Endothelial cell of hepatic sinusoid (primary cell): ENCODE results near the gene EDA.

ENCODE experiments used
- in situ Hi-C: cut with HindIII; loops from 2 replicates; pipeline ENCODE4 v1.10.0; 2017; ENCODE audit warnings: low sequenced_read_pairs

EDA gene

GRCh38 chrX:70054391-70054790 lies 438.5 kb downstream of the EDA start:
- in situ Hi-C loops = no loop called here

DNA sequence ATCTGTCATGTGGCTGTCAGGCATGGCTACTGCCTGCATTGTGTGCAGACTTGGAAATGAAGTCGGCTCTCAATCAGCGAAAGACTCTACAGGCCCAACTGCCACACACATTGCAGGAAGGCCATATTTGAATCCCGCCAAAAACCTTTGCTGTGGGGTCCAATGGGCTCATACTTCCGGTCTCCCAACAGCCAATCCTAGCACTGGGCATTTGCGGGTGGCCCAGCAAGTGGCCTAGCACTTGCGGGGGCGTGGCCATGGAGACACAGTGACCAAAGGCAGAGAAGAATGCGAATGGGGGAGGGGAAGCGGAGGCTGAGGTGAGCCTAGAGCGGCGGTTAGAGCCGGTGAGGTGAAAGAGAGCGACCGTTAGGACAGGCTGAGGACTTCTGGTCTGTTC lies 446.2 kb downstream of the EDA start, which contains the start of gene OTUD6A:
Gene OTUD6A, plus strand, starts transcription at position 382 of the 400 bp plus-strand sequence. CDS start 68 bp downstream, outside the sequence.
- in situ Hi-C loops = no loop called here

GRCh38 chrX:70062961-70063550 lies 447.1 kb downstream of the EDA start:
- in situ Hi-C loops = no loop called here

DNA sequence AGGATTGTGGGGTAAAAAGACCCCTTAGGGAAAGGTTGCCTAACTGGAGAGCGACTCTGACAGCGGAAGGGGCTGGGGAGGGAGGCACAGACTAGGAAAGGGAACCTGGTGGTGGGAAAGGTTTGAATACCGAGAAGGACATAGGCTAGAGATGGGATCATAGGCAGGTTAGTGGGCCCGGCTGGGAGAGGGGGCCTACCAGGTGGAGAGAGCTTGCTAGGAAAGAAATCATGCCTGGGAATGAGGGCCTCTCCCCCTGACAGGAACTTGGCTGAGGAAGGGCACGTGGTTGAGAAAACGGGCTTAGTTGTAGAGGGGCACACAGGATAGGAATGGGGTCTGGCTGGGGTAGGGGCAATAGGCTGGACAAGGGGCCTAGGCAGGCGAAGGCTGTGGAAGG lies 450.7 kb downstream of the EDA start:
- in situ Hi-C loops = no loop called here

GRCh38 chrX:70079297-70079696 lies 463.4 kb downstream of the EDA start:
- in situ Hi-C loops = no loop called here

GRCh38 chrX:70079870-70080269 lies 464.0 kb downstream of the EDA start:
- in situ Hi-C loops = no loop called here

DNA sequence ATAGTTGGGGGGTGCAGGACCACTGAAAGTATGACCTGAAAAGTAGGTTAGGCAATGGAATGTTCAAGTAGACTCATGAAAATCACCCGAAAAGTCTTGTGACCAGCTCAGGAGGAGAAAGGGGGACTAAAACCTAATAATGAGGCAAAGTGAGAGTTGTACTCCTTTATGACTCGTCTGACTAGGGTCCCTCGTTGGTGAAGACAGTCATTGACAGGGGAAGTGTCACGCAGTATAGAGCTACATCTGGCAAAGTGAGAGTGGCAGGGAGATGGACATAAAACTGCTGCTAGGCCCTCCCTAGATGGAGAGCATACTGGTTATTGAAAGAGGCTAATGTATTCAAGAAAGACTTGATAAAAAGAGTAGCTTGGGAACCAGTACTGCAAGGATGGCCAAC lies 466.8 kb downstream of the EDA start:
- in situ Hi-C loops = no loop called here

DNA sequence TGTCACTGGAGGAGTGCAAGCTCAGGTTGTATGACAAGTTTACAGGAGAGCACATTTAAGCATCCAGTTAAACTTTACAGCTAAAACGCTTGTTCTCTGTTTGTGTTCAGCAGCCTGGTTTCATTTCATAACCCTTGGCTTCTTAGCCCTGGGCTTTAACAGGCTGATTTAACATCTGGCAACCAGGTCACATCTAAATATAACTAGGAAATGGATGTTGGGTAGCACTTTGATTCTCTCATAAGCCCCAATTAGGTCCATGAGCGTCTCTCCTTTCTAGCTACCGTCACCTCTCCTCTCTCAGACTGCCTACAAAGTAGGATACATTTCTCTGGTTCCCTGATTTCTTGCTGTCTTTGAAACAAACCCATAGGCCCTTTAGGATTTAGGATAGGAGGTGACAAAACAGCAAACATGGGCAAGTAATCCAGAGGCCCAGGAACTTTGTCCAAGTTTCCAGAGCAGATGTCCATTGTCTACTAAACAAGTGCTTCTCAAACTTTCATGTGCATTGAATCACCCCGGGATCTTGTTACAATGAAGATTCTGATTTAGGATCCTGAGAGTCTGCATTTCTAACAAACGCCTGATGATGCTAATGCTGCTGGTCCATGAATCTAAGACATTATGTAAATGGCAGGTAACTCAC lies 468.8 kb downstream of the EDA start:
- in situ Hi-C loops = loop anchor here (5.0 kb wide), 1 partner anchor 42 kb away; no protein-coding TSS in a partner anchor

GRCh38 chrX:70087857-70088630 lies 472.1 kb downstream of the EDA start:
- in situ Hi-C loops = loop anchor here (5.0 kb wide), 1 partner anchor 46 kb away; no protein-coding TSS in a partner anchor

- in situ Hi-C loops = loop anchor here (5.0 kb wide), 1 partner anchor 46 kb away; no protein-coding TSS in a partner anchor
Measured at GRCh38 chrX:70088751-70089150, 472.8 kb downstream of the EDA start.
